Measurements from ENCODE around the gene VPS13D. TPM values are rescaled to one million over a fixed set of nuclear protein-coding genes. Genes with fewer than 3 reads are reported as not detected.

Gene VPS13D
- total and polyA plus RNA-seq, 10 of the 15 experiments (the other 5 are each of a cell fraction or from before 2014, with no cell fraction given), result 1.4 to 16.9 (median 8.5) TPM

GRCh38 chr1:12546771-12547585 lies 317.1 kb downstream of the VPS13D start:
- in situ Hi-C loops (cut with MboI), result loop anchor here (25.0 kb wide), 1 partner anchor 690 kb away; the partner anchor contains the start of gene PRAMEF18
- no peak for TF ChIP-seq RELA (IDR thresholded peaks at IDR 0.05; ENCODE audit: borderline replicate concordance, partially characterized antibody)
- no peak for TF ChIP-seq POLR2AphosphoS2 (IDR thresholded peaks at IDR 0.05; ENCODE audit: low read depth, low read length)
- TF ChIP-seq SKIL (IDR thresholded peaks at IDR 0.05; ENCODE audit: low read depth, poor library complexity, severe bottlenecking), result no peak
- no peak for TF ChIP-seq CHD1 (IDR thresholded peaks at IDR 0.05; ENCODE audit: low read depth, low read length)
- no peak for TF ChIP-seq MXI1 (IDR thresholded peaks at IDR 0.05; ENCODE audit: low read depth, low read length)
- TF ChIP-seq TBL1XR1 (IDR thresholded peaks at IDR 0.05; ENCODE audit: low read depth, low read length), result no peak
- Histone ChIP-seq H3K9me3 (replicated peaks; ENCODE audit: control insufficient read depth, insufficient read depth, low read length) (no peaks in the 10 kb centered on the region), H4K20me1 (ENCODE audit: control insufficient read depth, insufficient read depth) (no peaks in the 10 kb centered on the region), H3K4me2 (ENCODE audit: control insufficient read depth, insufficient read depth) (no peak overlapping the region), H2AFZ (ENCODE audit: control insufficient read depth, low read depth, low read length) (no peak overlapping the region), H3K27ac (ENCODE audit: control insufficient read depth, insufficient read depth) (no peak overlapping the region), H3K4me3 (no peak overlapping the region), H3K36me3 (ENCODE audit: control insufficient read depth in 2 of 2, insufficient read depth in 2 of 2, low read length in 1 of 2) (no peaks in the 10 kb centered on the region), H3K27me3 (replicated peaks in 1 of 2; ENCODE audit: control insufficient read depth in 2 of 2, insufficient read depth in 2 of 2, low read length in 1 of 2) (no peaks in the 10 kb centered on the region), H3K79me2 (ENCODE audit: control insufficient read depth, insufficient read depth, low read length) (no peaks in the 10 kb centered on the region), H3K4me1 (ENCODE audit: control insufficient read depth, insufficient read depth, low read length) (no peaks in the 10 kb centered on the region), H3K9ac (ENCODE audit: control insufficient read depth, insufficient read depth, low read length) (no peak overlapping the region)
- FAIRE-seq (no peak), ATAC-seq (no peak), DNase-seq (ENCODE audit: low read depth, low spot score) (no peak)
- WGBS (ENCODE audit: insufficient coverage, insufficient replicate concordance, low lambda C conversion rate, missing lambda C conversion rate), result 35% methylated on average over 17 of the region's 17 CpGs
- BruUV-seq (replicated peaks), result no TSS peak
- CTCF ChIA-PET, result no interaction called here
- POLR2A ChIA-PET, result no interaction called here
- intact Hi-C loops (cut with micrococcal nuclease; ENCODE audit: unreplicated experiment), result no loop called here
- RAD21 ChIA-PET (ENCODE audit: unreplicated experiment), result no interaction called here
- SMC1A ChIA-PET (ENCODE audit: uncharacterized antibody, unreplicated experiment), result no interaction called here
